Measurements from ENCODE around the gene CALML5.

Gene CALML5

GRCh38 chr10:5499493-5500140, at the start of gene CALML5:
Gene CALML5, minus strand, starts transcription at chr10:5499570. Its CDS starts 132 bp downstream, at chr10:5499438.
- DNase-seq: no peak

GRCh38 chr10:5547931-5548660, 48.7 kb upstream of the CALML5 start:
- no peak for DNase-seq

- DNase-seq: no peak
Measured at GRCh38 chr10:5547681-5547930, 48.2 kb upstream of the CALML5 start.

GRCh38 chr10:5546891-5547680, 47.7 kb upstream of the CALML5 start:
- DNase-seq: no peak

- DNase-seq: no peak
Measured at GRCh38 chr10:5545778-5546710, 46.7 kb upstream of the CALML5 start.

GRCh38 chr10:5545426-5545777, 46.0 kb upstream of the CALML5 start:
- DNase-seq: no peak

GRCh38 chr10:5545011-5545410, 45.6 kb upstream of the CALML5 start:
- DNase-seq: no peak

GRCh38 chr10:5544216-5544805, 44.9 kb upstream of the CALML5 start:
- DNase-seq: no peak

GRCh38 chr10:5543623-5544022, 44.3 kb upstream of the CALML5 start:
- no peak for DNase-seq

GRCh38 chr10:5542100-5542499, 42.7 kb upstream of the CALML5 start:
- no peak for DNase-seq

- DNase-seq: no peak
Measured at GRCh38 chr10:5540891-5541290, 41.5 kb upstream of the CALML5 start.

GRCh38 chr10:5540080-5540479, 40.7 kb upstream of the CALML5 start:
- no peak for DNase-seq

- DNase-seq: no peak
Measured at GRCh38 chr10:5538892-5539651, 39.7 kb upstream of the CALML5 start.

- no peak for DNase-seq
Measured at GRCh38 chr10:5538446-5538845, 39.1 kb upstream of the CALML5 start.

GRCh38 chr10:5537684-5538083, 38.3 kb upstream of the CALML5 start:
- no peak for DNase-seq

GRCh38 chr10:5536486-5537081, 37.2 kb upstream of the CALML5 start:
- DNase-seq: no peak

GRCh38 chr10:5534880-5535856, 35.8 kb upstream of the CALML5 start:
- DNase-seq: no peak

- DNase-seq: no peak
Measured at GRCh38 chr10:5534051-5534821, 34.9 kb upstream of the CALML5 start.

- no peak for DNase-seq
Measured at GRCh38 chr10:5533098-5533731, 33.8 kb upstream of the CALML5 start.

Data from stimulated activated CD4-positive, alpha-beta T cell treated with anti-CD3 and anti-CD28 coated beads, Interleukin-2, amount 100 ng/mL, for 48 hours (primary cell).